HG02678 (cell line): ENCODE measurements around the gene IRF9.

Experiments
- ATAC-seq: cut with Tn5 transposase; IDR thresholded peaks from one replicate; pipeline ENCODE4 v1.9.1; 2021; ENCODE audit warnings: mild to moderate bottlenecking, moderate library complexity; ENCODE audit not compliant: unreplicated experiment

IRF9 gene

GRCh38 chr14:24160850-24161804, at the start of gene IRF9:
Gene IRF9 (plus strand): TSS chr14:24161265. CDS start chr14:24162145, 880 bp downstream.
- peak; percentile 82 for ATAC-seq

DNA sequence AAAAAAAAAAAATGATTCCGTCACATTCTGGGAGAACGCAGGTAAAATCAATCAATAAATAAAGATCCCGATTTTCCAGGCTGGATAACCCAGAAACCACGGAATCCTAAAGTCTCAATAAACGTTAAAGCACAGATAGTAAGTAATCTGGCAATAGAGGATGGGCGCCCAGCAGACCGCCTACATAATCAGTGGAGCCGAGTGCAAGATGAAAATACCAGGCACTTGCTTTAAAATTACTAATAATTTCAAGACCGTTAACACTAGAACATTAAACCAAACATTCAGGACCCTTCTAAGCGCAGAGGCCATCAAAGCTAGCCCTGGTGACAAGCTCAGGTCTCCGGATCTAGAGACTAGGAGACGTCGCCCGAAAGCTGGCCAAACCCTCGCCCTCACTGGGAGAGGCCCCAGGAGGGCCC, 47.7 kb upstream of the IRF9 start:
- ATAC-seq = no peak

DNA sequence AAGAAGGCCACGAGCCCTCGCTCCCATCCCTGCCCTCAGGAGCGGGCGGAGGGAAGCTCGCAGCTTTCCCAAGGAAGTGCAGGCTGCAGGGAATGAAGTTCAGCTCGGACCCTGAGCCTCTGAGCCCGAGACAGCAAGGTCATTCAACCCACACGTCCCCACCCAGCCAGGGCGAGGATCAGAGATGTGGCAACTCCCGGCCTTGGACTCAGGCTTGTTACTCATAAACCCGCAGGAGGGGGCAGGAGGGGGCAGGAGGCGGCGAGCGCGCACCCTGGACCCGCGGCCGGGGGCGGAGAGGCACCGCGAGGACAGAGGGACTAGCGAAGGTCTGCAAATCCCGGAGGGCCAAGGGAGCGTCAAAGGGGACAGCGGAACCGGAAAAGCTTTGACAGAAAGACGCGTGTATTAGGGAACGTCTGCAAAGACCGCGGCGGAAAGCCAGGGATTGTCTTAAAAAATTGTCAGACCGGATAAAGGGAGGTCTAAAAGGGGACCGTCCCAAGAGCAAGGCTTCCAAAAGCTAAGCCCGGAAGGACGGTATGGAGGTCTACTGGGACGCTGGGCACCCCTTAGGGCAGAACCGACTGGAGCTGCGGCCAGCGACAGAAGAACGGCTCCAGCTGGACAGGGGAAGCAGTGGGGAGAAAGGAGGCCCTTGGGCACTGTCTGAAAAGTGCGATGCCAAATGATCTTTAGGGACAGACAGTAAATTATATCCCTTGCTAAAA, 47.1 kb upstream of the IRF9 start:
- peak; percentile 27 for ATAC-seq

DNA sequence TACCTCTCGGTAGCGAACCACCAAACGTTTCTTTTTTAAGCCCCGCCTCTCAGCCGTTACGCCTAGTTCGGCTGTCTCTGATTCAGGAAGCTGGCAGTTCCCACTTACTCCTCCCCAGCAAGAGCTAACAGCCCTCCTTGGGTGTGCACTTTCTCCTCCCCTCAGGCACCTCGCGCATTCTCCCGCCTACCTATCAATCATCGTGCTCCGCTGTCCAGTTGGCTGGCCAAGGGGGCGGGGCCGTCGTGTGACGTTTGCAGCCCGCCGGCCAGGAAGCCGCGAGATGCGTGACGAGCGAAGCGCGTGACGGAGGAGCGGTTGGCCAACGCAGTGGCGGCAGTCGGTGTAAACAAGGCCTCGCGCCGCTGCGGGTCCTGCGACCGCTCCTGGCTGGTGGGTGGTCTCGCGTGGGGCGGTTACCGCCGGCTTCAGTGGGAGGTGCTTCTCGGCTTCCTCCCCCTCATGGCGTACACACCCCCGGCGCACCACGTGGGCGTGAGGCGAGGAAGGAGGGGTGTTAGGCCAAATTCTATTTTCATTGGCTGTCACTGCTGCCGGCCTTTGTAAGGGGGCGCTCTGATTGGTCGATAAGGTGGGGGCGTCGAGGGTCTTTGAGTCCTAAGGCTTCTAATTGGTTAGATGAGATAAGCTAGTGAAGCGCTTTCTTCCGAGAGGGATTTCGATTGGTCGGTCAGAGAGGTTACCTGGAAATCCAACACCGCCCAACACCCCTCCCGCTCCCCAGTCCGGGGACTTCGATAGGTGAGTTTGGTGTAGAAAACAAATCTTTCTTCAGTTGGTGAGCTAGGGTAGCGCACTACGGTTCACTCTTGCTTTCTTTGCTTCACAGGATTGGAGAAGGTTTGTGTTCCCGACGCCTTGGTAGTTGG, 46.3 kb upstream of the IRF9 start, which contains the start of the genes DCAF11 and NRL:
Gene DCAF11, plus strand, starts transcription at position 246 of the 890 bp plus-strand sequence. CDS start 818 bp downstream, outside the sequence.
Gene NRL, minus strand, starts transcription at position 418 of the 890 bp plus-strand sequence. CDS start 32,101 bp downstream, outside the sequence.
- ATAC-seq = peak; percentile 82

DNA sequence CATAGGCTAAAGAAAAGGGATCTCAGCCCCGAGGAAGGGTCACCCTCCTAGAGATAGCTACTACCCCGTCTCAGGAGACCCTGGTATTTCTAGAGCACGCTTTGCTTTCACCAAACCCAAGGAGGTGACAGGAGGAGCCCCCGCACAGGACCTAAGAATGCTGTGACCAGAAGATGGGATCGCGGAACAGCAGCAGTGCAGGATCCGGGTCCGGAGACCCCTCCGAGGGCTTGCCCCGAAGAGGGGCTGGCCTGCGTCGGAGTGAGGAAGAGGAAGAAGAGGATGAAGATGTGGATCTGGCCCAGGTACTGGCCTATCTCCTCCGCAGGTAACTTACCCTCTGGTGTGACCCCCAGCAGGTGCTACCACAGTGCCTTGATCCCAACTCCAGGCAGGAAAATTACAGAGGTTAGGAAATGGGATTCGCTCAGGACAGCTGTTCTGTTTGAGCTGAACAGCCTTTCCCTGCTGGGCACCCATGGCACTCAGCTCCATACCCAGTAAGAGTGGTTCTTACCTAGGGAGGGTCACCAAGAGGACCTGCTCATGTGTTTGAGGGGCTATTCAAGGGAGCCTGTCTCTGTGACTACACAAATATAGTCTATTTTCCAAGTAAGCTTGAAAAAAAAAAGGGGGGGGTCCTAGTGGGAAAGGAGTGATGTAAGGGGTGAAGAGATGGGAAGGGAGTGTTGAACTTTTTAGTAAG, 45.5 kb upstream of the IRF9 start:
- no peak for ATAC-seq

GRCh38 chr14:24116128-24116814, 44.8 kb upstream of the IRF9 start:
- no peak for ATAC-seq

DNA sequence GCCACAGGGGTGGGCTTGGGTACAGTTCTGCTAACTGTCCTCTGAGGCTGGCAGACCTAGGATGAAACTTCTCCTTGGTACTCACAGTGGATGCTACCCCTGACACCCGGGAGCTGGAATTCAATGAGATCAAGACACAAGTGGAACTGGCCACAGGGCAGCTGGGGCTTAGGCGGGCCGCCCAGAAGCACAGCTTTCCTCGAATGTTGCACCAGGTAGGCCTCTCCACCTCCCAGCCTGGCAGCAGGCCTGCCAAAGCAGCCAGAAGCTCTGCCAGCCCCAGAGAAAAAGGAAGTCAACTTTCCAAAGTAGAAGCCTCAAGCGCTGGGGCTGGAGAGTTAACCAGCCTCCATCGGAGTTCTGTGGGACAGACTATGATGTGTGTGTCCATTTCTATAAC, 43.9 kb upstream of the IRF9 start:
- ATAC-seq = no peak

- ATAC-seq = no peak
Measured at GRCh38 chr14:24119691-24120090, 41.4 kb upstream of the IRF9 start.

DNA sequence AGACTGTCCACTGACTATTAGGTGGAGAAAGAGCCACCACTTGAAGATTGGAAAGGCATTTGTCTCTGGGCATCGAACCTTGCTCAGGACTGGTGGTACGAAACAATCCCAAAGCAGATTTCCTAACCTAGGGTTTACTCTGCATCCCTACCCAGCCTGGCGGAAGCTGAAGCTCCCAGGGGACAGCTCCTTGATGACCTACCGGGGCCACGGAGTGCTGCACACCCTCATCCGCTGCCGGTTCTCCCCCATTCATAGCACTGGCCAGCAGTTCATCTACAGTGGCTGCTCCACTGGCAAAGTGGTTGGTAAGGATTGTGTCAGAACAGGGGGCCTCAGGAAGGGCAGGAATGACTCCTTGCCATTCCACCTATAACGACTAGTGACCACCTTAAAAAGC, 39.9 kb upstream of the IRF9 start:
- no peak for ATAC-seq

- no peak for ATAC-seq
Measured at GRCh38 chr14:24122416-24122815, 38.6 kb upstream of the IRF9 start.

GRCh38 chr14:24122898-24123297, 38.2 kb upstream of the IRF9 start:
- ATAC-seq = no peak

DNA sequence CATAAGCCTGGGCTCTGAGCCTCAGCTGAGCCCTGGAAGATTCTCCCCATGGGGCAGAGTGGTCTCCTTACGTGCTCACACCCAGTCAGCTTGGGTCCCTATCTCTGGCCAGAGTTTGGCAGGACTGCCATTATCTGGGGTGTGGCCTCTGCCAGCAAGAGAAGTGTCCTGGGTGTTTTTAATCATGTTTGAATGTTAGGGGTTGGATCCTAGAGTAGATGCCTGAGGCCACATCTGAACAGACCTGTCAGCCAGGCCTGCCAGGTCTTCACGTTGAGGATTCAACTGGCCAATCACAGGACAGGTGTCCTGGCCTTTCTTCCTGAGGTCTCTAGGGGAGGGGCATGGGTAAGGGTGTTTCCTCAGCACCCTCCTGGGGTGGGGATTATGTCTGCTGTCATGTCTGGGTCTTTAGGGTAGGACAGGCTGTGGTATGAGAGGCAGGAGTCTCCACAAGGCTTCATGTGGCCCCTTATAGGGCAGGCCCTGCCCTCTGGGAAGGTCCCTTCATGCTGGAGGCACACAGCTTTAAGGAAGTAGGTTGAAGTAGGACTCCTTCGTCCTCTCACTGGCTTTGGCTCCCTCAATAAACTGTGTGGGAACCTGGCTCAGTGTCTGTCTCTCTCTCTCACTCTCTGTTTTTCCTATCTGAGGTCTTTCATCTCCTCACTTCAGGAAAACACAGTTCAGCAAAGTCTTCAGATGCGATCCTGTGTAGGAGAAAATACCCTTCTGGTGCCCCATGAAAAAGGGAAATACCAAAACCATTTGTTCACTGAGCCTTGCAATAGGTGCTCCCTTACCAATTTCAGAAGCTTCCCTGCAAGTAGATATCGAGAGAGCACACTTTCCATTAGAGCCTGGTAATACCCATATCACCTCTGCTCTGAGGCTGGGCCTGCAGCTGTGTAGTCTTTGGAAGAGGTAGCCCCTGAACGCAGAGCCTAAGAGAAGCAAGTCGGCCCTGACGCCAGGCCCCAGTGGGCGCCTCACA, 37.3 kb upstream of the IRF9 start:
- ATAC-seq = peak; percentile 68

DNA sequence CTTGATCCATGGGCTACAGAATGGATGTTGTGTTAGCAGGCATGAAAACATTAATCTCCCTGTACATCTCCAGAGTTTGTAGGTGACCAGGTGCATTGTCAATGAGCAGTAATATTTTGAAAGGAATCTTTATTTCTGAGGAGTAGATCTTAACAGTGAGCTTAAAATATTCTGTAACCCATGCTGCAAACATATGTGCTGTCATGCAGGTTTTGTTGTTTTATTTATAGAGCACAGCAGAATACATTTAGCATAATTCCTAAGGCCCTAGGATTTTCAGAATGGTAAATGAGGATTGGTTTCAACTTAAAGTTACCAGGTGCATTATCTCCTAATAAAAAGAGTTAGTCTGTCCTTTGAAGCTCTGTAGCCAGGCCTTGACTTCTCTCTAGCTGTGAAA, 34.1 kb upstream of the IRF9 start:
- no peak for ATAC-seq

GRCh38 chr14:24127673-24128072, 33.4 kb upstream of the IRF9 start:
- no peak for ATAC-seq

GRCh38 chr14:24129410-24129998, 31.6 kb upstream of the IRF9 start:
- ATAC-seq = no peak

- no peak for ATAC-seq
Measured at GRCh38 chr14:24130380-24130716, 30.7 kb upstream of the IRF9 start, which contains the start of gene FITM1. Gene FITM1 (plus strand): TSS chr14:24130659. CDS start chr14:24131564, 905 bp downstream.

DNA sequence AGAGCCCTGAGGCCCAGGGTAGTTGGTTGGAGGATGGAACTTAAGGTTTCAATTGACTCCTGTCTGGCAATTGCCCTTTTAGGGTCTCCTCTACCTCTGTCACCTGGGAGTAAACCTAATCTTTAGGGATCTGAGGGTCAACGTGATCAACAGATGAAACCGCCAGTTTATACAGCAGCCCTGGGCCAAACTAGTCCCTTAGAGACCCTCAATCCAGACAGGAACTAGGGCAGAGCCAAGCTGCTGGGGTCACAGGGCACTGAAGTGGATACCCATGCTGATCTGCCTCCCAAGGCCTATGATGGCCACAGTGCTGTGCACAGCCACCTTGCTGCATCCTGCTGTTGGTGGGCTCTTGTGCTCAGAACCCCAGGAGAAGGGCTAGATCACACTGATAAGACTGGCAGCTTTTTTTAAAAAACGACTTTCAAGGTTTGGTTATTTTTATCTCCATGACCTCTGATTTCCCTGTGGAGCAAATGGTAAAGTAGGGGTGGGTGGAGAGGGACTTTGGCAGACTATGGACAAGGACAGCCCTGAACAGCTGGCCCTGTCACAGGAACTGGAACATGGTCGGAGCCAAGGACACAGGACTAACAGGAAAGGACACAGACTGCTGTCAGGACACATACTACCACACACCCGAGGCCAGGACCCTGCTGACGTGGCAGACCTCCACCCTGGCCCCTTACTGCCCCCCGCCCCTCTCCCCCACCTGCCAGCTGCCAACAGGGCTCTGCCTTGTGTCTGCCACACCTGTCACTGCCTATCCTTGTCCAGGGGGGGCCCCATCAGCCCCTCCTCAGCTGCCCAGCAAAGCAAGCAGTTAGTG, 30.1 kb upstream of the IRF9 start:
- ATAC-seq = no peak
